Gastroesophageal sphincter (tissue), 3 donors: ENCODE measurements around the gene FDX1.

Experiments
- CTCF ChIP-seq, 4 experiments: fragments of 200-600 bp in 2 of 4; fragments of 450-650 bp in 2 of 4; sonication (generic) in 1 of 4; IDR thresholded peaks; one replicate each; pipeline ENCODE4 v1.5.1; 2017 to 2019; ENCODE audit warnings: antibody characterized with exemption in 4 of 4, mild to moderate bottlenecking in 2 of 4, moderate library complexity in 2 of 4
- EP300 ChIP-seq: sonication (generic); formaldehyde crosslinking; IDR thresholded peaks from one replicate; pipeline ENCODE4 v1.6.1; 2017; ENCODE audit warnings: antibody characterized with exemption, mild to moderate bottlenecking
- POLR2A ChIP-seq, 2 donors: fragments of 450-650 bp; IDR thresholded peaks; one replicate each; pipeline ENCODE4 v1.6.1; 2017; ENCODE audit warnings: antibody characterized with exemption in 2 of 2, mild to moderate bottlenecking in 2 of 2, moderate library complexity in 1 of 2
- POLR2AphosphoS5 ChIP-seq: sonication (generic); formaldehyde crosslinking; IDR thresholded peaks from one replicate; pipeline ENCODE4 v1.6.1; 2017; ENCODE audit warnings: antibody characterized with exemption

GRCh38 chr11:110490886-110491285, 61.1 kb downstream of the FDX1 start:
- TF ChIP-seq CTCF (IDR thresholded peaks at IDR 0.05) (no peak), POLR2A (IDR thresholded peaks at IDR 0.05) (no peak), POLR2AphosphoS5 (no peak), EP300 (no peak)
